SK-N-SH treated with all-trans-retinoic acid at 6 μM for 48 hours (cell line): Measurements from ENCODE around the gene IFT22.
A peak's percentile ranks its signal among the peaks of the same experiment; 100 is the strongest.

Experiments used
- ATAC-seq: fragments of 200-7000 bp; cut with Tn5 transposase; 3 replicates; pipeline ENCODE4 v1.9.1; 2020; ENCODE audit warnings: mild to moderate bottlenecking, moderate library complexity
- ARNTL ChIP-seq: fragments of 450-650 bp; formaldehyde crosslinking; IDR thresholded peaks from 2 replicates; pipeline ENCODE4 v1.5.0; 2020; ENCODE audit warnings: low read depth, mild to moderate bottlenecking, moderate library complexity, borderline replicate concordance
- BACH2 ChIP-seq: fragments of 250-450 bp; sonication (Bioruptor Pico); IDR thresholded peaks from 2 replicates; pipeline ENCODE4 v1.9.0; 2021; ENCODE audit warnings: mild to moderate bottlenecking, borderline replicate concordance
- CREB5 ChIP-seq: fragments of 250-450 bp; sonication (Bioruptor Pico); IDR thresholded peaks from 2 replicates; pipeline ENCODE4 v1.5.1; 2020; ENCODE audit warnings: low read depth, mild to moderate bottlenecking, moderate library complexity
- ESRRG ChIP-seq: fragments of 250-450 bp; sonication (Bioruptor Pico); IDR thresholded peaks from 2 replicates; pipeline ENCODE4 v1.6.1; 2021; ENCODE audit warnings: mild to moderate bottlenecking
- GLIS3 ChIP-seq: fragments of 250-450 bp; sonication (Bioruptor Pico); IDR thresholded peaks from 2 replicates; pipeline ENCODE4 v1.5.0; 2020; ENCODE audit warnings: mild to moderate bottlenecking, moderate library complexity
- ISL1 ChIP-seq: fragments of 250-450 bp; sonication (Bioruptor Pico); IDR thresholded peaks from 2 replicates; pipeline ENCODE4 v2.1.2; 2022; ENCODE audit warnings: mild to moderate bottlenecking, moderate library complexity
- OSR1 ChIP-seq: fragments of 250-450 bp; sonication (Bioruptor Pico); IDR thresholded peaks from 2 replicates; pipeline ENCODE4 v1.8.0; 2022; ENCODE audit warnings: moderate library complexity, mild to moderate bottlenecking, inconsistent platforms
- PATZ1 ChIP-seq: fragments of 250-450 bp; sonication (Bioruptor Pico); IDR thresholded peaks from 2 replicates; pipeline ENCODE4 v1.8.0; 2020; ENCODE audit warnings: mild to moderate bottlenecking, moderate library complexity, borderline replicate concordance
- PPARA ChIP-seq: fragments of 250-450 bp; sonication (Bioruptor Pico); IDR thresholded peaks from 2 replicates; pipeline ENCODE4 v1.5.0; 2020; ENCODE audit warnings: mild to moderate bottlenecking, borderline replicate concordance
- RARB ChIP-seq: fragments of 250-450 bp; sonication (Bioruptor Pico); IDR thresholded peaks from 2 replicates; pipeline ENCODE4 v1.8.0; 2021; ENCODE audit warnings: mild to moderate bottlenecking, moderate library complexity
- SNAI2 ChIP-seq: fragments of 250-450 bp; sonication (Bioruptor Pico); IDR thresholded peaks from 2 replicates; pipeline ENCODE4 v1.5.0; 2020; ENCODE audit warnings: mild to moderate bottlenecking, moderate library complexity
- TCF4 ChIP-seq: fragments of 250-450 bp; sonication (Bioruptor Pico); IDR thresholded peaks from 2 replicates; pipeline ENCODE4 v1.8.0; 2021; ENCODE audit warnings: mild to moderate bottlenecking, moderate library complexity, borderline replicate concordance
- TOX ChIP-seq: fragments of 250-450 bp; sonication (Bioruptor Pico); IDR thresholded peaks from 2 replicates; pipeline ENCODE4 v1.8.0; 2021; ENCODE audit warnings: mild to moderate bottlenecking, moderate library complexity, borderline replicate concordance
- ZC3H10 ChIP-seq: fragments of 250-450 bp; sonication (Bioruptor Pico); IDR thresholded peaks from 2 replicates; pipeline ENCODE4 v1.5.1; 2021; ENCODE audit warnings: mild to moderate bottlenecking, moderate library complexity
- ZFP3 ChIP-seq: fragments of 250-450 bp; sonication (Bioruptor Pico); IDR thresholded peaks from 2 replicates; pipeline ENCODE4 v1.5.0; 2020; ENCODE audit warnings: mild to moderate bottlenecking, moderate library complexity
- ZFP30 ChIP-seq: fragments of 450-650 bp; formaldehyde crosslinking; IDR thresholded peaks from 2 replicates; pipeline ENCODE4 v1.5.0; 2022; ENCODE audit warnings: mild to moderate bottlenecking, moderate library complexity
- ZNF565 ChIP-seq: fragments of 450-650 bp; formaldehyde crosslinking; conservative IDR thresholded peaks from 2 replicates; pipeline ENCODE4 v1.5.0; 2020; ENCODE audit warnings: low read depth, mild to moderate bottlenecking, moderate library complexity
- ZNF70 ChIP-seq: fragments of 450-650 bp; formaldehyde crosslinking; IDR thresholded peaks from 2 replicates; pipeline ENCODE4 v1.5.0; 2020; ENCODE audit warnings: mild to moderate bottlenecking, moderate library complexity
- ZNF8 ChIP-seq: fragments of 450-650 bp; formaldehyde crosslinking; IDR thresholded peaks from 2 replicates; pipeline ENCODE4 v1.5.0; 2020; ENCODE audit warnings: mild to moderate bottlenecking, moderate library complexity
- TF ChIP-seq, protein P1 (sequence below): fragments of 250-450 bp; sonication (Bioruptor Pico); IDR thresholded peaks from 2 replicates; pipeline ENCODE4 v1.5.0; 2020; ENCODE audit warnings: mild to moderate bottlenecking, moderate library complexity
- TF ChIP-seq, protein P2 (sequence below): fragments of 250-450 bp; sonication (Bioruptor Pico); IDR thresholded peaks from 2 replicates; pipeline ENCODE4 v1.5.1; 2021; ENCODE audit warnings: mild to moderate bottlenecking, moderate library complexity

IFT22 gene

DNA sequence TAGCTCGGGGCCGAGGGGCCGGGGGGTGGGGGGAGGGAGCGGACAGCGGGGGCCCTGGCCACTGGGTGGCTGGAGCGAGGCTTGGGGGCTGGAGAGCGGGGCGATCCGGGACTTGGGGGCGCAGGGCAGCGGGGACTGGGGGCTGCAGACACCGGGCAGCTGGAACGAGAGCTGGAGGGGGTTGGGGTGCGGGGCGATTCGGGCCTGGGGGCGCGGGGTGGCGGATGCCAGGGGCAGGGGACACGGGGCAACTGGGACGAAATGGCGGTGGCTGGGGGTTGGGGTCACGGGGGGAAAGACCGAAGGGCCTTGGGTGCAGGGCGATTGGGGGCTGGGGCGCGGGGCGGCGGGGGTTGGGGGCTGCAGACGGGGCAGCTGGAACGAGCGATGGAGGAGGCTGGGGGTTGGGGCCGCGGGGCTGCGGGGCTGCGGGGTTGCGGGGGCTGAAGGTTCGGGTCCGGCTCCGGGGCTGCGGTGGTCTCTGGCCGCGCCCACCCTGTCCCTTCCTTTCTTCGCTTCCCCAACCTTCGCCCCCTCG is 41.7 kb upstream of the IFT22 start:
- no peak; the same call in 1 of the 3 replicates for ATAC-seq
- TF ChIP-seq TCF4 (CRISPR knock-in tag), result no peak
- no peak for TF ChIP-seq ESRRG (CRISPR knock-in tag)
- TF ChIP-seq ZFP3, result no peak
- no peak for TF ChIP-seq PPARA (CRISPR knock-in tag)
- TF ChIP-seq ISL1, result no peak
- TF ChIP-seq OSR1 (CRISPR knock-in tag), result no peak
- no peak for TF ChIP-seq TOX
- no peak for TF ChIP-seq ZC3H10 (CRISPR knock-in tag)
- no peak for TF ChIP-seq SNAI2 (CRISPR knock-in tag)
- no peak for TF ChIP-seq BACH2
- TF ChIP-seq ZFP30 (CRISPR knock-in tag), result no peak
- TF ChIP-seq RARB, result no peak
- TF ChIP-seq, protein P1, sequence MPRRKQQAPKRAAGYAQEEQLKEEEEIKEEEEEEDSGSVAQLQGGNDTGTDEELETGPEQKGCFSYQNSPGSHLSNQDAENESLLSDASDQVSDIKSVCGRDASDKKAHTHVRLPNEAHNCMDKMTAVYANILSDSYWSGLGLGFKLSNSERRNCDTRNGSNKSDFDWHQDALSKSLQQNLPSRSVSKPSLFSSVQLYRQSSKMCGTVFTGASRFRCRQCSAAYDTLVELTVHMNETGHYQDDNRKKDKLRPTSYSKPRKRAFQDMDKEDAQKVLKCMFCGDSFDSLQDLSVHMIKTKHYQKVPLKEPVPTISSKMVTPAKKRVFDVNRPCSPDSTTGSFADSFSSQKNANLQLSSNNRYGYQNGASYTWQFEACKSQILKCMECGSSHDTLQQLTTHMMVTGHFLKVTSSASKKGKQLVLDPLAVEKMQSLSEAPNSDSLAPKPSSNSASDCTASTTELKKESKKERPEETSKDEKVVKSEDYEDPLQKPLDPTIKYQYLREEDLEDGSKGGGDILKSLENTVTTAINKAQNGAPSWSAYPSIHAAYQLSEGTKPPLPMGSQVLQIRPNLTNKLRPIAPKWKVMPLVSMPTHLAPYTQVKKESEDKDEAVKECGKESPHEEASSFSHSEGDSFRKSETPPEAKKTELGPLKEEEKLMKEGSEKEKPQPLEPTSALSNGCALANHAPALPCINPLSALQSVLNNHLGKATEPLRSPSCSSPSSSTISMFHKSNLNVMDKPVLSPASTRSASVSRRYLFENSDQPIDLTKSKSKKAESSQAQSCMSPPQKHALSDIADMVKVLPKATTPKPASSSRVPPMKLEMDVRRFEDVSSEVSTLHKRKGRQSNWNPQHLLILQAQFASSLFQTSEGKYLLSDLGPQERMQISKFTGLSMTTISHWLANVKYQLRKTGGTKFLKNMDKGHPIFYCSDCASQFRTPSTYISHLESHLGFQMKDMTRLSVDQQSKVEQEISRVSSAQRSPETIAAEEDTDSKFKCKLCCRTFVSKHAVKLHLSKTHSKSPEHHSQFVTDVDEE (CRISPR knock-in tag), result no peak
- TF ChIP-seq PATZ1, result no peak
- TF ChIP-seq, protein P2, sequence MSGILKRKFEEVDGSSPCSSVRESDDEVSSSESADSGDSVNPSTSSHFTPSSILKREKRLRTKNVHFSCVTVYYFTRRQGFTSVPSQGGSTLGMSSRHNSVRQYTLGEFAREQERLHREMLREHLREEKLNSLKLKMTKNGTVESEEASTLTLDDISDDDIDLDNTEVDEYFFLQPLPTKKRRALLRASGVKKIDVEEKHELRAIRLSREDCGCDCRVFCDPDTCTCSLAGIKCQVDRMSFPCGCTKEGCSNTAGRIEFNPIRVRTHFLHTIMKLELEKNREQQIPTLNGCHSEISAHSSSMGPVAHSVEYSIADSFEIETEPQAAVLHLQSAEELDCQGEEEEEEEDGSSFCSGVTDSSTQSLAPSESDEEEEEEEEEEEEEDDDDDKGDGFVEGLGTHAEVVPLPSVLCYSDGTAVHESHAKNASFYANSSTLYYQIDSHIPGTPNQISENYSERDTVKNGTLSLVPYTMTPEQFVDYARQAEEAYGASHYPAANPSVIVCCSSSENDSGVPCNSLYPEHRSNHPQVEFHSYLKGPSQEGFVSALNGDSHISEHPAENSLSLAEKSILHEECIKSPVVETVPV (CRISPR knock-in tag), result no peak
- no peak for TF ChIP-seq ARNTL (CRISPR knock-in tag)

DNA sequence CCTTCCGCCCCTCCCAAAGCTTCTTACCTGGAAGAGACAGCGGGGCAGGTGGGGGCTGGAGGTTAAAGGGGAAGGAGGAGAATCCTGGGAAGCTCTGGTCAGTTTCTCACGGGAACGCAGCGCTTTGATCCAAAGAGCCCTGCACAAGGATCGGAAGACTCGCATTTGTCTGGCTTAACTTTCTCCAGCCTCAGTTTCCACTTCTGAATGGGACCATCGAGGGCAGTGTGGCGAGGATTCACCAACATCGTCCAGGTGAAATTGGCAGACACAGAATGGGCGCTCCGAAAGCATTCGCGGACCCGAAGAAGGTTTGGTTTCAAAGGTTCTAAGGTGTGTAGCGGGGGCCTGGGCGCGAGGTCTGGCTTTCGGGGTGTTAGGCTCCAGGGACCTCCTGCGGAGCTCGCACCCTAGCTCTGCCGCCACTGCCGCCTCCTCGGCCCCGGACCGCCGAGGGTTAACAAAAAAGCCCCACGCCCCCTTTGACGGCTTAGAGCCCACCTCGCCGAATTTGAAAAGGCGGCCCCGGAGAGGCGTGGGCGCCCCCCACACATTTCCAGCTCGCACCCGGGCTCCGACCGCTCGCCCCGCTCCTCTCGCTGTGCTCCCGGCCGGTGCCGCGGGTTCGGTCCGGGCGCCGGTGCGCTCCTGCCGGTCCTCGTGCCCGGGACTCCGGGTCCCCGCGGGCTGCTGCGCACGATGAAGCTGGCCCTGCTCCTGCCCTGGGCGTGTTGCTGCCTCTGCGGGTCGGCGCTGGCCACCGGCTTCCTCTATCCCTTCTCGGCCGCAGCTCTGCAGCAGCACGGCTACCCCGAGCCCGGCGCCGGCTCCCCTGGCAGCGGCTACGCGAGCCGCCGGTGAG is 41.0 kb upstream of the IFT22 start, which contains the start of gene COL26A1:
Gene COL26A1, plus strand, starts transcription at position 542 of the 862 bp plus-strand sequence. Its CDS starts 158 bp downstream, at position 700.
- peak; percentile 79 for ATAC-seq
- TF ChIP-seq ZFP3 (no peak), GLIS3 (CRISPR knock-in tag) (no peak), SNAI2 (CRISPR knock-in tag) (no peak), ZNF70 (CRISPR knock-in tag) (no peak), RARB (no peak), PPARA (CRISPR knock-in tag) (no peak), ZFP30 (CRISPR knock-in tag) (no peak), CREB5 (CRISPR knock-in tag) (no peak), ZC3H10 (CRISPR knock-in tag) (no peak), ARNTL (CRISPR knock-in tag) (no peak), OSR1 (CRISPR knock-in tag) (no peak), TOX (no peak), ZNF8 (CRISPR knock-in tag) (no peak), ESRRG (CRISPR knock-in tag) (no peak), ZNF565 (CRISPR knock-in tag) (no peak)
- TF ChIP-seq, protein P2 (CRISPR knock-in tag), result no peak
- TF ChIP-seq, protein P1 (CRISPR knock-in tag), result no peak
